OCI-LY1 (cell line): ENCODE data around the gene FYB1.

ENCODE experiments used
- H2AFZ ChIP-seq: fragments of 200-600 bp; sonication (generic), shearing (Covaris generic); 2 replicates; pipeline ENCODE4 v1.6.0; 2014; ENCODE audit warnings: antibody characterized with exemption, mild to moderate bottlenecking, low read length
- H3F3A ChIP-seq: fragments of 200-600 bp; sonication (generic), shearing (Covaris generic); 2 replicates; pipeline ENCODE4 v1.6.0; 2014; ENCODE audit warnings: mild to moderate bottlenecking, antibody characterized with exemption, low read length, moderate library complexity; ENCODE audit not compliant: insufficient read depth
- H3K27ac ChIP-seq: fragments of 200-600 bp; sonication (generic); 2 replicates; pipeline ENCODE4 v1.5.1; 2014; ENCODE audit warnings: low read length, mixed run types, mild to moderate bottlenecking, low read depth; ENCODE audit not compliant: poor library complexity, severe bottlenecking
- H3K27me3 ChIP-seq: fragments of 200-600 bp; sonication (generic); 2 replicates; pipeline ENCODE4 v1.6.0; 2014; ENCODE audit warnings: antibody characterized with exemption, mild to moderate bottlenecking, low read length, moderate library complexity; ENCODE audit not compliant: insufficient read depth
- H3K36me3 ChIP-seq: fragments of 200-600 bp; sonication (generic); 2 replicates; pipeline ENCODE4 v1.6.1; 2014; ENCODE audit warnings: mild to moderate bottlenecking, antibody characterized with exemption, low read length, moderate library complexity, mixed read lengths; ENCODE audit not compliant: insufficient read depth
- H3K4me1 ChIP-seq: fragments of 200-600 bp; sonication (generic); 2 replicates; pipeline ENCODE4 v1.5.1; 2014; ENCODE audit warnings: mild to moderate bottlenecking, low read length, moderate library complexity; ENCODE audit not compliant: insufficient read depth, severe bottlenecking
- H3K4me2 ChIP-seq: fragments of 200-600 bp; sonication (generic), shearing (Covaris generic); 2 replicates; pipeline ENCODE4 v1.6.1; 2014; ENCODE audit warnings: low read length
- H3K4me3 ChIP-seq: fragments of 200-600 bp; sonication (generic); 2 replicates; pipeline ENCODE4 v1.5.1; 2014; ENCODE audit warnings: low read length, low read depth, mild to moderate bottlenecking, mixed read lengths; ENCODE audit not compliant: poor library complexity, severe bottlenecking
- H3K79me2 ChIP-seq: fragments of 200-600 bp; shearing (Covaris generic); 2 replicates; pipeline ENCODE4 v1.6.1; 2016; ENCODE audit warnings: mixed run types, low read length, mixed read lengths; ENCODE audit not compliant: insufficient read depth
- H3K9ac ChIP-seq: fragments of 200-600 bp; sonication (generic), shearing (Covaris generic); 2 replicates; pipeline ENCODE4 v1.6.1; 2014; ENCODE audit warnings: mild to moderate bottlenecking, low read length, mixed read lengths
- H3K9me2 ChIP-seq: fragments of 200-600 bp; sonication (generic), shearing (Covaris generic); 2 replicates; pipeline ENCODE4 v1.6.1; 2014; ENCODE audit warnings: low read depth, mild to moderate bottlenecking, low read length, mixed read lengths
- H3K9me3 ChIP-seq: fragments of 200-600 bp; shearing (Covaris generic); 2 replicates; pipeline ENCODE4 v1.6.1; 2014; ENCODE audit warnings: low read length, mixed read lengths
- H4K20me1 ChIP-seq: fragments of 200-600 bp; sonication (generic), shearing (Covaris generic); 2 replicates; pipeline ENCODE4 v1.6.0; 2016; ENCODE audit warnings: mild to moderate bottlenecking, low read length; ENCODE audit not compliant: insufficient read depth
- EZH2 ChIP-seq: fragments of 200-600 bp; sonication (generic), shearing (Covaris generic); IDR thresholded peaks from 2 replicates; pipeline ENCODE4 v1.8.0; 2017; ENCODE audit warnings: borderline replicate concordance, mixed run types, mild to moderate bottlenecking, antibody characterized with exemption, low read length, moderate library complexity, mixed read lengths
- TF ChIP-seq, protein P1 (sequence below): fragments of 200-600 bp; sonication (generic), shearing (Covaris generic); IDR thresholded peaks from 2 replicates; pipeline ENCODE4 v1.5.1; 2017; ENCODE audit warnings: mild to moderate bottlenecking, antibody characterized with exemption, low read length, moderate library complexity, mixed read lengths

FYB1 gene

DNA sequence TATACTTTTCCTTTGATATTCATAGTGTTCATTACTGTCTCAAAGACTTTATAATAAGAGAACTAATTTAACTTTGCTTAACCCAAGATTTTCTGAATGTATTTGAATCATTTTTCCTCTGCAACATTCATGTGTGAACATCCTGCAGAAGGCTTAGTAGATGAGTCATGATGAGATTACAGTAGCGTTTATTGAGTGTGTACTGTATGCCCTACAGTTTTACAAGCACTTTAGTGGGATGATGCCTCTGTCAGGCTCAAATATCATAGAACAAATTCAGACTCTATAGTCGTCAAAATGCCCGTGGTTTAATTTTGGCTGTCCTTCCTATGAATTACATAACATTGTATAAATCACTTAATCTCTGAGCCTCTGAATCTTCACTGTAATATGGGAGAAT, 41.2 kb downstream of the FYB1 start:
- Histone ChIP-seq H3K9me2 (no peaks in the 10 kb centered on the region), H3K27me3 (no peaks in the 10 kb centered on the region), H3K4me2 (peak overlapping the region; percentile 43; the same call in 1 of the 2 replicates), H3K9ac (no peak overlapping the region), H3K27ac (peak overlapping the region; percentile 72), H3K79me2 (no peaks in the 10 kb centered on the region), H4K20me1 (no peaks in the 10 kb centered on the region), H3K4me1 (peaks cover 36% of the 10 kb centered on the region), H3F3A (no peaks in the 10 kb centered on the region), H3K4me3 (no peak overlapping the region), H3K9me3 (no peaks in the 10 kb centered on the region), H2AFZ (no peak overlapping the region), H3K36me3 (no peaks in the 10 kb centered on the region)
- no peak for TF ChIP-seq EZH2
- TF ChIP-seq, protein P1, sequence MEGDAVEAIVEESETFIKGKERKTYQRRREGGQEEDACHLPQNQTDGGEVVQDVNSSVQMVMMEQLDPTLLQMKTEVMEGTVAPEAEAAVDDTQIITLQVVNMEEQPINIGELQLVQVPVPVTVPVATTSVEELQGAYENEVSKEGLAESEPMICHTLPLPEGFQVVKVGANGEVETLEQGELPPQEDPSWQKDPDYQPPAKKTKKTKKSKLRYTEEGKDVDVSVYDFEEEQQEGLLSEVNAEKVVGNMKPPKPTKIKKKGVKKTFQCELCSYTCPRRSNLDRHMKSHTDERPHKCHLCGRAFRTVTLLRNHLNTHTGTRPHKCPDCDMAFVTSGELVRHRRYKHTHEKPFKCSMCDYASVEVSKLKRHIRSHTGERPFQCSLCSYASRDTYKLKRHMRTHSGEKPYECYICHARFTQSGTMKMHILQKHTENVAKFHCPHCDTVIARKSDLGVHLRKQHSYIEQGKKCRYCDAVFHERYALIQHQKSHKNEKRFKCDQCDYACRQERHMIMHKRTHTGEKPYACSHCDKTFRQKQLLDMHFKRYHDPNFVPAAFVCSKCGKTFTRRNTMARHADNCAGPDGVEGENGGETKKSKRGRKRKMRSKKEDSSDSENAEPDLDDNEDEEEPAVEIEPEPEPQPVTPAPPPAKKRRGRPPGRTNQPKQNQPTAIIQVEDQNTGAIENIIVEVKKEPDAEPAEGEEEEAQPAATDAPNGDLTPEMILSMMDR: no peak

- Histone ChIP-seq H4K20me1 (no peaks in the 10 kb centered on the region), H3K4me2 (peak overlapping the region; percentile 26; the same call in 1 of the 2 replicates), H3K4me3 (peak overlapping the region; percentile 2), H3K79me2 (no peaks in the 10 kb centered on the region), H2AFZ (no peak overlapping the region), H3K9me2 (no peaks in the 10 kb centered on the region), H3K4me1 (peaks cover 36% of the 10 kb centered on the region), H3F3A (no peaks in the 10 kb centered on the region), H3K36me3 (no peaks in the 10 kb centered on the region), H3K27ac (peak overlapping the region; percentile 72), H3K9ac (no peak overlapping the region; the same call in 1 of the 2 replicates), H3K27me3 (no peaks in the 10 kb centered on the region), H3K9me3 (no peaks in the 10 kb centered on the region)
- TF ChIP-seq, protein P1: no peak
- no peak for TF ChIP-seq EZH2
These were observed 41.8 kb downstream of the FYB1 start for GRCh38 chr5:39177631-39177964.

DNA sequence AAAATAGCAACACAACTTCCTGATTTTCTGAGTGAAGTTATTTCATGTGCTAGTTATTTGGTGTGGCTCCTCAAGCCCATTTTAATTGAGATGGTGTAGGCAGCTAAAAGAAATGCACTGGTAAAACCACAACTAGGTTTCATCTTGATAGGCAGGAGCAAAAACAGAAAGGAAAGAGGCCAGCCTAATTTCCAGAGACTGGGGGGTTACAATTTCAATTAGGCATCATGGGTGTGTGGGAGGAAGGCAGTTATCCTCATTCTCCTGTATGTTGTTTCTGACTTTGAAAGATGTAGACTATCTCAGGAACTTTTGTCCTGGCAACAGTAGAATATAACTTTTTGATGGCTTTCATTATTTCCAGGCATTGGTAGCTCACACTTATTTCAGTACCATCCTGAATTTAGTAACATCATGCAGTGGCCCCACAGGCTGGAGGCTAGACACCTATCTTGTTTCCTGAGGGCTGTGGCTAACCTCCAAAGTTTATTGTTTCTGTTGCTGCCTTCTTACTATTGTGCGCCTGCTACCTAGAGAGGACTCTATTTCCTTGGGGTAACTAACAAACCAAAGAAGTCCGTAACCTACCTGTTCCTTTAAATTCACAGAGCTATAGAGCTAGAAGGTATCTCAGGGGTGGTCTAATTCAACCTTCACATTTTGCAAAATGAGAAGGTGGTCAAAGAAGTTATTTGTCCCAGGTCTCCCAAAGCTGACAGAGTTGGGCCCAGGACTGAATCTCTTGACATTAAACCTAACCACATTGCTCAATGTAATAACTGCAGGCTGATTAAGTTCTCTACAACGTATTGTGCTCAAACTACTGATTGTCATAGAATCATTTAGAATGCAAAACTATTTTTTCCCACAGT, 42.4 kb downstream of the FYB1 start:
- Histone ChIP-seq H3F3A (no peaks in the 10 kb centered on the region), H4K20me1 (no peaks in the 10 kb centered on the region), H3K9ac (peak overlapping the region; percentile 36; the same call in 1 of the 2 replicates), H3K4me1 (peaks cover 36% of the 10 kb centered on the region), H3K27ac (peak overlapping the region; percentile 72), H3K79me2 (no peaks in the 10 kb centered on the region), H3K9me2 (no peaks in the 10 kb centered on the region), H3K4me3 (peak overlapping the region; percentile 2), H3K36me3 (no peaks in the 10 kb centered on the region), H3K4me2 (peak overlapping the region; percentile 26; the same call in 1 of the 2 replicates), H2AFZ (peak overlapping the region; percentile 56; the same call in 1 of the 2 replicates), H3K27me3 (no peaks in the 10 kb centered on the region), H3K9me3 (no peaks in the 10 kb centered on the region)
- TF ChIP-seq, protein P1: no peak
- TF ChIP-seq EZH2: no peak
